ENCODE data around the gene MAPK8.

The MAPK8 gene

GRCh38 chr10:48442090-48442808 is 135.8 kb downstream of the MAPK8 start:
- H3K4me3 ChIP-seq (ENCODE audit: low read depth in 1 of 2, low read length in 2 of 2) = no peak overlapping the region
- no peak overlapping the region for H3K27ac ChIP-seq (ENCODE audit: low read depth, low read length)
- H3K27me3 ChIP-seq (ENCODE audit: control insufficient read depth in 1 of 2, insufficient read depth in 2 of 2, low read length in 2 of 2) = no peaks in the 10 kb centered on the region
- no peak overlapping the region for H3K9ac ChIP-seq (ENCODE audit: low read depth in 1 of 2, low read length in 2 of 2)
- no peaks in the 10 kb centered on the region for H3K36me3 ChIP-seq (ENCODE audit: control insufficient read depth in 1 of 2, insufficient read depth in 2 of 2, low read length in 2 of 2)
- no peaks in the 10 kb centered on the region for H3K9me3 ChIP-seq (ENCODE audit: control insufficient read depth in 1 of 2, low read length in 2 of 2)
- peaks cover 3 to 10% of the 10 kb centered on the region in 2 donors for H3K4me1 ChIP-seq (ENCODE audit: control insufficient read depth in 1 of 2, insufficient read depth in 2 of 2, low read length in 2 of 2)

- Histone ChIP-seq H3K4me3 (ENCODE audit: low read depth in 1 of 2, low read length in 2 of 2) (no peak overlapping the region), H3K27me3 (ENCODE audit: control insufficient read depth in 1 of 2, insufficient read depth in 2 of 2, low read length in 2 of 2) (no peaks in the 10 kb centered on the region), H3K4me1 (ENCODE audit: control insufficient read depth in 1 of 2, insufficient read depth in 2 of 2, low read length in 2 of 2) (peaks cover 3 to 10% of the 10 kb centered on the region in 2 donors), H3K9ac (ENCODE audit: low read depth in 1 of 2, low read length in 2 of 2) (no peak overlapping the region), H3K36me3 (ENCODE audit: control insufficient read depth in 1 of 2, insufficient read depth in 2 of 2, low read length in 2 of 2) (no peaks in the 10 kb centered on the region), H3K9me3 (ENCODE audit: control insufficient read depth in 1 of 2, low read length in 2 of 2) (no peaks in the 10 kb centered on the region), H3K27ac (ENCODE audit: low read depth, low read length) (no peak overlapping the region)
These were observed 136.3 kb downstream of the MAPK8 start for GRCh38 chr10:48442809-48443177.

- H3K9me3 ChIP-seq (ENCODE audit: control insufficient read depth in 1 of 2, low read length in 2 of 2) = no peaks in the 10 kb centered on the region
- H3K9ac ChIP-seq (ENCODE audit: low read depth in 1 of 2, low read length in 2 of 2) = no peak overlapping the region
- no peaks in the 10 kb centered on the region for H3K27me3 ChIP-seq (ENCODE audit: control insufficient read depth in 1 of 2, insufficient read depth in 2 of 2, low read length in 2 of 2)
- H3K27ac ChIP-seq (ENCODE audit: low read depth, low read length) = no peak overlapping the region
- no peak overlapping the region for H3K4me3 ChIP-seq (ENCODE audit: low read depth in 1 of 2, low read length in 2 of 2)
- peaks cover 3 to 7% of the 10 kb centered on the region in 2 donors for H3K4me1 ChIP-seq (ENCODE audit: control insufficient read depth in 1 of 2, insufficient read depth in 2 of 2, low read length in 2 of 2)
- no peaks in the 10 kb centered on the region for H3K36me3 ChIP-seq (ENCODE audit: control insufficient read depth in 1 of 2, insufficient read depth in 2 of 2, low read length in 2 of 2)
These were observed 137.8 kb downstream of the MAPK8 start for GRCh38 chr10:48444266-48444665.

- Histone ChIP-seq H3K4me1 (ENCODE audit: control insufficient read depth in 1 of 2, insufficient read depth in 2 of 2, low read length in 2 of 2) (no peaks in the 10 kb centered on the region), H3K9ac (ENCODE audit: low read depth in 1 of 2, low read length in 2 of 2) (no peak overlapping the region)
These were observed 138.7 kb downstream of the MAPK8 start for GRCh38 chr10:48444861-48445841.

GRCh38 chr10:48445932-48446331 is 139.5 kb downstream of the MAPK8 start:
- H3K4me1 ChIP-seq (ENCODE audit: control insufficient read depth in 1 of 2, insufficient read depth in 2 of 2, low read length in 2 of 2) = no peaks in the 10 kb centered on the region
- no peak overlapping the region for H3K4me3 ChIP-seq (ENCODE audit: low read depth in 1 of 2, low read length in 2 of 2)
- no peaks in the 10 kb centered on the region for H3K9me3 ChIP-seq (ENCODE audit: control insufficient read depth in 1 of 2, low read length in 2 of 2)
- no peaks in the 10 kb centered on the region for H3K27me3 ChIP-seq (ENCODE audit: control insufficient read depth in 1 of 2, insufficient read depth in 2 of 2, low read length in 2 of 2)
- H3K9ac ChIP-seq (ENCODE audit: low read depth in 1 of 2, low read length in 2 of 2) = no peak overlapping the region
- H3K27ac ChIP-seq (ENCODE audit: low read depth, low read length) = no peak overlapping the region
- H3K36me3 ChIP-seq (ENCODE audit: control insufficient read depth in 1 of 2, insufficient read depth in 2 of 2, low read length in 2 of 2) = no peaks in the 10 kb centered on the region

More at GRCh38 chr10:48444861-48445841, 138.7 kb downstream of the MAPK8 start:
- Histone ChIP-seq H3K36me3 (ENCODE audit: control insufficient read depth in 1 of 2, insufficient read depth in 2 of 2, low read length in 2 of 2) (no peaks in the 10 kb centered on the region), H3K9me3 (ENCODE audit: control insufficient read depth in 1 of 2, low read length in 2 of 2) (no peaks in the 10 kb centered on the region), H3K27me3 (ENCODE audit: control insufficient read depth in 1 of 2, insufficient read depth in 2 of 2, low read length in 2 of 2) (no peaks in the 10 kb centered on the region), H3K4me3 (ENCODE audit: low read depth in 1 of 2, low read length in 2 of 2) (no peak overlapping the region), H3K27ac (ENCODE audit: low read depth, low read length) (no peak overlapping the region)

- Histone ChIP-seq H3K27ac (ENCODE audit: low read depth, low read length) (no peak overlapping the region), H3K4me1 (ENCODE audit: control insufficient read depth in 1 of 2, insufficient read depth in 2 of 2, low read length in 2 of 2) (no peaks in the 10 kb centered on the region), H3K36me3 (ENCODE audit: control insufficient read depth in 1 of 2, insufficient read depth in 2 of 2, low read length in 2 of 2) (no peaks in the 10 kb centered on the region), H3K9ac (ENCODE audit: low read depth in 1 of 2, low read length in 2 of 2) (no peak overlapping the region), H3K27me3 (ENCODE audit: control insufficient read depth in 1 of 2, insufficient read depth in 2 of 2, low read length in 2 of 2) (no peaks in the 10 kb centered on the region), H3K9me3 (ENCODE audit: control insufficient read depth in 1 of 2, low read length in 2 of 2) (no peaks in the 10 kb centered on the region), H3K4me3 (ENCODE audit: low read depth in 1 of 2, low read length in 2 of 2) (no peak overlapping the region)
These were observed 140.3 kb downstream of the MAPK8 start for GRCh38 chr10:48446785-48447184.

- Histone ChIP-seq H3K9me3 (ENCODE audit: control insufficient read depth in 1 of 2, low read length in 2 of 2) (no peaks in the 10 kb centered on the region), H3K27me3 (ENCODE audit: control insufficient read depth in 1 of 2, insufficient read depth in 2 of 2, low read length in 2 of 2) (no peaks in the 10 kb centered on the region), H3K4me1 (ENCODE audit: control insufficient read depth in 1 of 2, insufficient read depth in 2 of 2, low read length in 2 of 2) (no peaks in the 10 kb centered on the region), H3K4me3 (ENCODE audit: low read depth in 1 of 2, low read length in 2 of 2) (no peak overlapping the region), H3K9ac (ENCODE audit: low read depth in 1 of 2, low read length in 2 of 2) (no peak overlapping the region), H3K36me3 (ENCODE audit: control insufficient read depth in 1 of 2, insufficient read depth in 2 of 2, low read length in 2 of 2) (no peaks in the 10 kb centered on the region), H3K27ac (ENCODE audit: low read depth, low read length) (no peak overlapping the region)
These were observed 141.1 kb downstream of the MAPK8 start for GRCh38 chr10:48447356-48448215.

GRCh38 chr10:48448796-48449195 is 142.3 kb downstream of the MAPK8 start:
- Histone ChIP-seq H3K27me3 (ENCODE audit: control insufficient read depth in 1 of 2, insufficient read depth in 2 of 2, low read length in 2 of 2) (no peaks in the 10 kb centered on the region), H3K9ac (ENCODE audit: low read depth in 1 of 2, low read length in 2 of 2) (no peak overlapping the region), H3K27ac (ENCODE audit: low read depth, low read length) (no peak overlapping the region), H3K4me3 (ENCODE audit: low read depth in 1 of 2, low read length in 2 of 2) (no peak overlapping the region), H3K4me1 (ENCODE audit: control insufficient read depth in 1 of 2, insufficient read depth in 2 of 2, low read length in 2 of 2) (no peaks in the 10 kb centered on the region), H3K36me3 (ENCODE audit: control insufficient read depth in 1 of 2, insufficient read depth in 2 of 2, low read length in 2 of 2) (no peaks in the 10 kb centered on the region), H3K9me3 (ENCODE audit: control insufficient read depth in 1 of 2, low read length in 2 of 2) (no peaks in the 10 kb centered on the region)

- no peaks in the 10 kb centered on the region for H3K4me1 ChIP-seq (ENCODE audit: control insufficient read depth in 1 of 2, insufficient read depth in 2 of 2, low read length in 2 of 2)
- no peaks in the 10 kb centered on the region for H3K27me3 ChIP-seq (ENCODE audit: control insufficient read depth in 1 of 2, insufficient read depth in 2 of 2, low read length in 2 of 2)
- no peak overlapping the region for H3K27ac ChIP-seq (ENCODE audit: low read depth, low read length)
- no peak overlapping the region for H3K4me3 ChIP-seq (ENCODE audit: low read depth in 1 of 2, low read length in 2 of 2)
- H3K36me3 ChIP-seq (ENCODE audit: control insufficient read depth in 1 of 2, insufficient read depth in 2 of 2, low read length in 2 of 2) = no peaks in the 10 kb centered on the region
- no peak overlapping the region for H3K9ac ChIP-seq (ENCODE audit: low read depth in 1 of 2, low read length in 2 of 2)
- H3K9me3 ChIP-seq (ENCODE audit: control insufficient read depth in 1 of 2, low read length in 2 of 2) = no peaks in the 10 kb centered on the region
These were observed 143.2 kb downstream of the MAPK8 start for GRCh38 chr10:48449501-48450232.

Data from duodenal mucosa (tissue), 2 donors.